Breast epithelium (tissue), 3 donors: ENCODE measurements around the gene KATNA1.

Source experiments
- CTCF ChIP-seq, 3 donors: fragments of 450-650 bp; IDR thresholded peaks; one replicate each; pipeline ENCODE4 v1.5.1; 2016 to 2017; ENCODE audit warnings: antibody characterized with exemption in 3 of 3, mild to moderate bottlenecking in 3 of 3, moderate library complexity in 3 of 3
- POLR2A ChIP-seq: fragments of 450-650 bp; IDR thresholded peaks from one replicate; pipeline ENCODE4 v1.6.1; 2016; ENCODE audit warnings: antibody characterized with exemption, mild to moderate bottlenecking, moderate library complexity

GRCh38 chr6:149566410-149567193 lies 81.9 kb downstream of the KATNA1 start:
- TF ChIP-seq POLR2A: peak; percentile 51
- no peak for TF ChIP-seq CTCF (IDR thresholded peaks at IDR 0.05)
